ENCODE data around the gene PCDHGA11. TPM values are rescaled to one million over a fixed set of nuclear protein-coding genes. Genes with fewer than 3 reads are reported as not detected.

PCDHGA11 gene
- total RNA-seq (2021), result 7.0 to 8.4 TPM (median 7.1 TPM) in 3 replicates
- Bru-seq, nascent RNA, result percentile 86 among the genes with signal in this experiment
- long read RNA-seq, experiment 1, full-length matches to known transcripts, result 5 of 5 reads
- long read RNA-seq, experiment 1, partial matches to known transcripts, result 0 of 5 reads
- long read RNA-seq, experiment 1, other reads (novel, unspliced or antisense), result 0 of 5 reads
- long read RNA-seq, experiment 2, partial matches to known transcripts, result 0 of 1 reads
- long read RNA-seq, experiment 2, other reads (novel, unspliced or antisense), result 0 of 1 reads
- long read RNA-seq, experiment 3, result 0 reads

DNA sequence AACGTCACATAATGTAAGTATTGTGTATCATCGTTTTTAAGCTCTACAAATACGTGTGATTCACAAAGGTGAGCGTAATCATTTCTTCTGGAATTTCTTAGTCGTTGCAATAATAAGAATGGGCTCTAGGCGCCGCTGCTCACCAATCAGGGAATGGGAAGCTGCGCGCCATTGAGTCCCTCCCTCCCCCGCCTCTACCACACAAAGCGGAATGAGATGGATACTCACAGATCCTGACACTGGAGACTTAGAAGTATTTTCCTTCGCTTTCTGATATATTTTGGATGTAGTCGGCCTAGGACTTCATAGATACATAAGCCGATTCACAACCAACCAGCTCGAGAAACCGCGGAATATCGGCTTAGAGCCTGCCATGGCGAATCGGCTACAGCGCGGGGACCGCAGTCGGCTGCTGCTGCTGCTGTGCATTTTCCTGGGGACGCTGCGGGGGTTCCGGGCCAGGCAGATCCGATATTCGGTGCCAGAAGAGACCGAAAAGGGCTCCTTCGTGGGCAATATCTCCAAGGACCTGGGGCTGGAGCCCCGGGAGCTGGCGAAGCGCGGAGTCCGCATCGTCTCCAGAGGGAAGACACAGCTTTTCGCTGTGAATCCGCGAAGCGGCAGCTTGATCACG is at the start of gene PCDHGA11:
Gene PCDHGA11, plus strand, starts transcription at position 197 of the 634 bp plus-strand sequence. Its CDS starts 177 bp downstream, at position 374.
- ChIA-PET POLR2A (interaction anchor here (0.8 to 1.4 kb wide), 4 partner anchors 88 to 143 kb away, joined by 3 to 4 read pairs (median 3); no protein-coding TSS in a partner anchor), CTCF (interaction anchor here (0.6 to 3.6 kb wide), 50 partner anchors 8 to 326 kb away, joined by 3 to 131 read pairs (median 6); partner anchors contain the start of genes DIAPH1, PCDHB10, PCDHB11 and PCDHB14)
- H3K36me3 Mint-ChIP-seq, result peaks cover 61% of the 10 kb centered on the region
- peak; percentile 52 for ATAC-seq
- H3K27ac Mint-ChIP-seq, result peak within 1 kb of the TSS; percentile 47
- peaks cover 26% of the 10 kb centered on the region for H3K4me1 Mint-ChIP-seq
- H3K9me3 Mint-ChIP-seq, result peaks cover 35% of the 10 kb centered on the region
- peak; percentile 77 for DNase-seq (ENCODE audit: low spot score)
- H3K4me3 Mint-ChIP-seq, result peak within 1 kb of the TSS; percentile 81
- H3K27me3 Mint-ChIP-seq (ENCODE audit: low read depth), result peaks cover 14% of the 10 kb centered on the region
- TF ChIP-seq, protein P1, sequence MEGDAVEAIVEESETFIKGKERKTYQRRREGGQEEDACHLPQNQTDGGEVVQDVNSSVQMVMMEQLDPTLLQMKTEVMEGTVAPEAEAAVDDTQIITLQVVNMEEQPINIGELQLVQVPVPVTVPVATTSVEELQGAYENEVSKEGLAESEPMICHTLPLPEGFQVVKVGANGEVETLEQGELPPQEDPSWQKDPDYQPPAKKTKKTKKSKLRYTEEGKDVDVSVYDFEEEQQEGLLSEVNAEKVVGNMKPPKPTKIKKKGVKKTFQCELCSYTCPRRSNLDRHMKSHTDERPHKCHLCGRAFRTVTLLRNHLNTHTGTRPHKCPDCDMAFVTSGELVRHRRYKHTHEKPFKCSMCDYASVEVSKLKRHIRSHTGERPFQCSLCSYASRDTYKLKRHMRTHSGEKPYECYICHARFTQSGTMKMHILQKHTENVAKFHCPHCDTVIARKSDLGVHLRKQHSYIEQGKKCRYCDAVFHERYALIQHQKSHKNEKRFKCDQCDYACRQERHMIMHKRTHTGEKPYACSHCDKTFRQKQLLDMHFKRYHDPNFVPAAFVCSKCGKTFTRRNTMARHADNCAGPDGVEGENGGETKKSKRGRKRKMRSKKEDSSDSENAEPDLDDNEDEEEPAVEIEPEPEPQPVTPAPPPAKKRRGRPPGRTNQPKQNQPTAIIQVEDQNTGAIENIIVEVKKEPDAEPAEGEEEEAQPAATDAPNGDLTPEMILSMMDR (IDR thresholded peaks at IDR 0.05), result peak; percentile 68
- TF ChIP-seq NFYB (CRISPR knock-in tag; conservative IDR thresholded peaks at IDR 0.05; ENCODE audit: low read depth), result no peak

- DNase-seq (ENCODE audit: low spot score), result no peak
- peaks cover 56% of the 10 kb centered on the region for H3K36me3 Mint-ChIP-seq
- ChIA-PET CTCF (interaction anchor here (1.0 to 3.5 kb wide), 10 partner anchors 16 to 192 kb away, joined by 3 to 37 read pairs (median 8); partner anchors contain the start of genes PCDHB14, PCDHB16, PCDHGA10 and PCDHGA2), POLR2A (no interaction called here)
- no peak for ATAC-seq
- H3K9me3 Mint-ChIP-seq, result peaks cover 55% of the 10 kb centered on the region
- H3K4me3 Mint-ChIP-seq, result no peak overlapping the region
- peaks cover 9% of the 10 kb centered on the region for H3K27me3 Mint-ChIP-seq (ENCODE audit: low read depth)
- H3K27ac Mint-ChIP-seq, result no peak overlapping the region
- H3K4me1 Mint-ChIP-seq, result peaks cover 5% of the 10 kb centered on the region
- TF ChIP-seq MAX (CRISPR knock-in tag; IDR thresholded peaks at IDR 0.05) (no peak), ZBTB43 (CRISPR knock-in tag; IDR thresholded peaks at IDR 0.05) (no peak)
Observed at GRCh38 chr5:141371572-141372475, 49.0 kb upstream of the PCDHGA11 start.

- TF ChIP-seq, protein P2, sequence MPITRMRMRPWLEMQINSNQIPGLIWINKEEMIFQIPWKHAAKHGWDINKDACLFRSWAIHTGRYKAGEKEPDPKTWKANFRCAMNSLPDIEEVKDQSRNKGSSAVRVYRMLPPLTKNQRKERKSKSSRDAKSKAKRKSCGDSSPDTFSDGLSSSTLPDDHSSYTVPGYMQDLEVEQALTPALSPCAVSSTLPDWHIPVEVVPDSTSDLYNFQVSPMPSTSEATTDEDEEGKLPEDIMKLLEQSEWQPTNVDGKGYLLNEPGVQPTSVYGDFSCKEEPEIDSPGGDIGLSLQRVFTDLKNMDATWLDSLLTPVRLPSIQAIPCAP (CRISPR knock-in tag; IDR thresholded peaks at IDR 0.05), result no peak
- TF ChIP-seq NFYB (CRISPR knock-in tag; conservative IDR thresholded peaks at IDR 0.05; ENCODE audit: low read depth) (no peak), PRRX2 (CRISPR knock-in tag; IDR thresholded peaks at IDR 0.05) (no peak), FOXJ3 (CRISPR knock-in tag; IDR thresholded peaks at IDR 0.05; ENCODE audit: borderline replicate concordance) (no peak), MXD4 (CRISPR knock-in tag; IDR thresholded peaks at IDR 0.05; ENCODE audit: borderline replicate concordance) (no peak), SOX15 (CRISPR knock-in tag; IDR thresholded peaks at IDR 0.05) (no peak), ZNF425 (CRISPR knock-in tag; conservative IDR thresholded peaks at IDR 0.05) (no peak), ZSCAN18 (CRISPR knock-in tag; IDR thresholded peaks at IDR 0.05) (no peak), NFATC4 (CRISPR knock-in tag; IDR thresholded peaks at IDR 0.05) (no peak), JAZF1 (CRISPR knock-in tag; IDR thresholded peaks at IDR 0.05) (no peak)
- TF ChIP-seq, protein P3, sequence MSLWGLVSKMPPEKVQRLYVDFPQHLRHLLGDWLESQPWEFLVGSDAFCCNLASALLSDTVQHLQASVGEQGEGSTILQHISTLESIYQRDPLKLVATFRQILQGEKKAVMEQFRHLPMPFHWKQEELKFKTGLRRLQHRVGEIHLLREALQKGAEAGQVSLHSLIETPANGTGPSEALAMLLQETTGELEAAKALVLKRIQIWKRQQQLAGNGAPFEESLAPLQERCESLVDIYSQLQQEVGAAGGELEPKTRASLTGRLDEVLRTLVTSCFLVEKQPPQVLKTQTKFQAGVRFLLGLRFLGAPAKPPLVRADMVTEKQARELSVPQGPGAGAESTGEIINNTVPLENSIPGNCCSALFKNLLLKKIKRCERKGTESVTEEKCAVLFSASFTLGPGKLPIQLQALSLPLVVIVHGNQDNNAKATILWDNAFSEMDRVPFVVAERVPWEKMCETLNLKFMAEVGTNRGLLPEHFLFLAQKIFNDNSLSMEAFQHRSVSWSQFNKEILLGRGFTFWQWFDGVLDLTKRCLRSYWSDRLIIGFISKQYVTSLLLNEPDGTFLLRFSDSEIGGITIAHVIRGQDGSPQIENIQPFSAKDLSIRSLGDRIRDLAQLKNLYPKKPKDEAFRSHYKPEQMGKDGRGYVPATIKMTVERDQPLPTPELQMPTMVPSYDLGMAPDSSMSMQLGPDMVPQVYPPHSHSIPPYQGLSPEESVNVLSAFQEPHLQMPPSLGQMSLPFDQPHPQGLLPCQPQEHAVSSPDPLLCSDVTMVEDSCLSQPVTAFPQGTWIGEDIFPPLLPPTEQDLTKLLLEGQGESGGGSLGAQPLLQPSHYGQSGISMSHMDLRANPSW (CRISPR knock-in tag; conservative IDR thresholded peaks at IDR 0.05; ENCODE audit: low read depth), result no peak
- peaks cover 9% of the 10 kb centered on the region for H3K27me3 Mint-ChIP-seq (ENCODE audit: low read depth)
- no peak for DNase-seq (ENCODE audit: low spot score)
- no peak within 1 kb of the TSS for H3K27ac Mint-ChIP-seq
- H3K4me1 Mint-ChIP-seq, result peaks cover 5% of the 10 kb centered on the region
- POLR2A ChIA-PET, result no interaction called here
- ATAC-seq, result no peak
- CTCF ChIA-PET, result interaction anchor here (0.6 to 2.6 kb wide), 19 partner anchors 10 to 194 kb away, joined by 3 to 19 read pairs (median 4); partner anchors contain the start of genes PCDHB14, PCDHB15, PCDHGA10 and PCDHGA2
- peaks cover 59% of the 10 kb centered on the region for H3K9me3 Mint-ChIP-seq
- H3K36me3 Mint-ChIP-seq, result peaks cover 60% of the 10 kb centered on the region
- H3K4me3 Mint-ChIP-seq, result peak within 1 kb of the TSS; percentile 31
Observed at GRCh38 chr5:141373673-141374317, 47.1 kb upstream of the PCDHGA11 start, which contains the start of gene PCDHGA6. Gene PCDHGA6, plus strand, starts transcription at chr5:141373891. Its CDS starts 193 bp downstream, at chr5:141374084.
